ENCODE results near the gene PCDHB11. TPM values are rescaled to one million over a fixed set of nuclear protein-coding genes. Genes with fewer than 3 reads are reported as not detected.

PCDHB11 gene
- 0.34 and 0.85 TPM in 2 replicates for total RNA-seq

DNA sequence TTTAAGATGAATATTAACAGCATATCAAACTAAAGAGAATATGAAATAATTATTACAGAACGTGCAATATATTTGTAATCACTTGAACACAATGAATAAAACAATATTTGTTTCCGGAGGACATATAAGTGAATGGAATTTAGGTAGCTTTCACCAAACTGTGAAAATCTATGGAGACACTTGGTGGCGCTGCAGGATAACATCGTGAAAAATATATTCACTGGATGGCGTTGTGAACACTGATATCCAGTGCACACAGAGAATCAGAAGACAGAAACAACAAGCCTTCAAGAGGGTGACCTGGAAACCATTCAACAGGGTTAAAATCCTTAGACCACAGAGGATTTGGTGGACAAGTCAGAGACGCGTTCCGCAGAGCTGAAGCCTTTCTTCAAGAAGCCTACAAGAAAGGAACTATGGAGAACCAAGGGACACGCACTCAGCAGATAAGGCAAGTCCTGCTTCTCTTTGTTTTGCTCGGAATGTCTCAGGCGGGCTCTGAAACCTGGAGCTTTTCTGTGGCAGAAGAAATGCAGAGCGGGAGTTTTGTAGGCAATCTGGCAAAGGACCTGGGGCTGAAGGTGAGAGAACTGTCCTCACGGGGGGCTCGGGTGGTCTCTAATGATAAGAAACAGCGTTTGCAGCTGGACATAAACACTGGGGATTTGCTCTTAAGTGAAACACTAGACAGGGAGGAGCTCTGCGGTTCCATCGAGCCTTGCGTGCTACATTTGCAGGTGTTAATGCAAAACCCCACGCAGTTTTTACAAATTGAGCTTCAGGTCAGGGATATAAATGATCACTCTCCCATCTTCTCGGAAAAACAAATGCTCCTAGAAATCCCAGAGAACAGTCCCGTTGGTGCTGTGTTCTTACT, at the start of gene PCDHB11:
Gene PCDHB11, plus strand, starts transcription at position 269 of the 877 bp plus-strand sequence. Its CDS starts 148 bp downstream, at position 417.

DNA sequence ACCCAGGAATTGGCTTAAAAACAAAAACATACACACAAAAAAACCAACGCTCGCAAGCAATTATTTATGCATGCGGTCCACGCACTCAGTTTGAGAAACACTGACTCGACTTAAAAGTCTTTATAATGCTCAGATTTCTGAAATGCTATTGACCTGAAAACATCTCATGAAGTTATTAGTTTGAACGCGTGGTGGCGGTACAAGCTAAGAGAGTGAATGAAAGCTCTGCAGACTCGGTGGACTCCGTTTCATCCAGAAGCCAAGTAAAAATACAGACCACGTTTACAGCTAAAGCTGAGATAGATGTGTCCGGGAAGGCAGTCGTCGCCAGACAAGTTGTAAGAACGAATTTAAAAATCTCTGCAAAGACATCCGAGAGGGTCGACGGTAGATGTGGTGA, 49.6 kb upstream of the PCDHB11 start, which contains the start of gene PCDHB6:
Gene PCDHB6, plus strand, starts transcription at position 246 of the 400 bp plus-strand sequence. CDS start 201 bp downstream, outside the sequence.

DNA sequence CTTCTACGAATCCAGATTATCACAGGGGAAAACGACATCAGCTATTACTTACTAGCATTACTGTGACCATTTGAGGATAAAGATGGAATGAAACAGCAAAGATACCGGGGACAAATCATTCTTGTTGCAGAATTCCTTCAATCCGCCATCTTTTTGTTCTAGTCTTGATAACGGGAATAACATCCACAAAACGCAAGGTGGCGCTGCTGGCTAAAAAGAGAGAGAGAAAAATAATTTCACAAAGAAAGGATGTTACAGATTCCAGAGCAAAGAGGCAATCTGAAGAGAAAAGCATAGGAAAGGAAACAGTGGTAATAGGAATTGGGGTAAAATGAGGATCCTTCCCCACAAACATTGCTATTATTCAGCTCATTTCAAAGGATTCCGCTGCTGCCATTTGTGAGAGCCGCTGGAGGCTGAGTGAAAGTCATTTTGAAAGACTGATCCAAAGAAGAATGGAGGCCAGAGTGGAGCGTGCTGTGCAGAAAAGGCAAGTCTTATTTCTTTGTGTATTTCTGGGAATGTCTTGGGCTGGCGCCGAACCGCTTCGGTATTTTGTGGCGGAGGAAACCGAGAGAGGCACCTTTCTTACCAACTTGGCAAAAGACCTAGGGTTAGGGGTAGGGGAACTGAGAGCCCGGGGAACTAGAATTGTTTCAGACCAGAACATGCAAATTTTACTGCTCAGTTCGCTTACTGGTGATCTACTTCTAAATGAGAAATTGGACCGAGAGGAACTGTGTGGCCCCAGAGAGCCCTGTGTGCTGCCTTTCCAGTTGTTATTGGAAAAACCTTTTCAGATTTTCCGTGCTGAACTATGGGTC, 26.8 kb upstream of the PCDHB11 start, which contains the start of gene PCDHB7:
Gene PCDHB7, plus strand, starts transcription at position 264 of the 824 bp plus-strand sequence. Its CDS starts 192 bp downstream, at position 456.

DNA sequence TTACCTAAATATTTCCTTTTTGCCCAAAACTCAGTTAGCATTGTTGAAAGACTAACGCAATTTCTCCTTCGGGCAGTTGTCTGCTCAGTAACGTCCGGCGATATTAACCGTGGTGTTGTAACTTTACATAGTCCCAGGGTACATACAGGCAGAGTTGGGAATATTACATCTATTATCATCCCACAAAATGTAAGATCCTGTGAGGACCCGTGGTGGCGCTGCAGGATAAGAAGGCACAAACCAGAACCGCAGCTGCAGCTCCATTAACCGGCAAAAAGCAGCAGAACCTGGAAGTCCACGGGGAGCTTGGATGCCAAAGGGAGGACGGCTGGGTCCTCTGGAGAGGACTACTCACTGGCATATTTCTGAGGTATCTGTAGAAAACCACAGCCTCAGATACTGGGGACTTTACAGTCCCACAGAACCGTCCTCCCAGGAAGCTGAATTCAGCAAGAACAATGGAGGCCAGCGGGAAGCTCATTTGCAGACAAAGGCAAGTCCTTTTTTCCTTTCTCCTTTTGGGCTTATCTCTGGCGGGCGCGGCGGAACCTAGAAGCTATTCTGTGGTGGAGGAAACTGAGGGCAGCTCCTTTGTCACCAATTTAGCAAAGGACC, 21.7 kb upstream of the PCDHB11 start, which contains the start of gene PCDHB8:
Gene PCDHB8, plus strand, starts transcription at position 214 of the 615 bp plus-strand sequence. Its CDS starts 245 bp downstream, at position 459.

DNA sequence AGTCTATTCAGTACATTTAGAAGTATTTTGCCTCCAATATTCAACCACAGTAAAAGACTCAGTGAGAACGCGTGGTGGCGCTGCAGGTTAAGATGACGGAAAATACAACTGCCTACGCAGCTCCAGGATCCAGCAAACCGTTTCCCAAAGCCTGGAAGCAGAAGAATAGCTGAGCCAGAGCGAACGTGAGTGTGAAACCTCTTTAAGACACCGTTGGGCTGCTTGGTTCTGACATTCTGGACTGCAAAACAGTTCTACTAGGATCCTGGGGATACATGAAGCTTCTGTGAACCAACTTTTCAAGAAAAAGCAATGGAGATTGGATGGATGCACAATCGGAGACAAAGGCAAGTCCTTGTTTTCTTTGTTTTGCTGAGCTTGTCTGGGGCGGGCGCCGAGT, 17.2 kb upstream of the PCDHB11 start, which contains the start of gene PCDHB16:
Gene PCDHB16, plus strand, starts transcription at position 140 of the 400 bp plus-strand sequence. Its CDS starts 173 bp downstream, at position 313.

DNA sequence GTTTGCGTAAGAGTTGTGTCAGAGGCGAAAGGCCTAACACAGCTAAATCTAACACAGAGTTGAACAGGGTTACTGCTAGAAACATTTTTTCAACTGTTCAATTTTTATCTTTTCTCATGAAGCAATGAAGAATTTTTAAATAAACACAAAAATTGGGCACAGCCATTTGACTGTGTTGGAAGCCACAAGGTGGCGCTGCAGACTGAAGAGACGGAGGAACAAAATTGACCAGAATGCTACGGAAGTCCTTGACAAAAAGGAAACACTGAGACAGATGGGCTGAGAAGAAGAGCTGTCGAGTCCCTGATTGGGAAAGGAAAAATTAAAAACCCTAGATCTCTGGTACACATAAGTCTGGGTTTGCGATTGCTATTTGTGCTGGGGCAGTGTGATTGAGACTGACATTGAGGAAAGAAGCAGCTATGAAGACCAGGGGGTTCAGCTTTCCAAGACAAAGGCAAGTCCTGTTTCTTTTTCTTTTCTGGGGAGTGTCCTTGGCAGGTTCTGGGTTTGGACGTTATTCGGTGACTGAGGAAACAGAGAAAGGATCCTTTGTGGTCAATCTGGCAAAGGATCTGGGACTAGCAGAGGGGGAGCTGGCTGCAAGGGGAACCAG, 12.4 kb upstream of the PCDHB11 start, which contains the start of gene PCDHB9:
Gene PCDHB9, plus strand, starts transcription at position 265 of the 616 bp plus-strand sequence. Its CDS starts 158 bp downstream, at position 423.

DNA sequence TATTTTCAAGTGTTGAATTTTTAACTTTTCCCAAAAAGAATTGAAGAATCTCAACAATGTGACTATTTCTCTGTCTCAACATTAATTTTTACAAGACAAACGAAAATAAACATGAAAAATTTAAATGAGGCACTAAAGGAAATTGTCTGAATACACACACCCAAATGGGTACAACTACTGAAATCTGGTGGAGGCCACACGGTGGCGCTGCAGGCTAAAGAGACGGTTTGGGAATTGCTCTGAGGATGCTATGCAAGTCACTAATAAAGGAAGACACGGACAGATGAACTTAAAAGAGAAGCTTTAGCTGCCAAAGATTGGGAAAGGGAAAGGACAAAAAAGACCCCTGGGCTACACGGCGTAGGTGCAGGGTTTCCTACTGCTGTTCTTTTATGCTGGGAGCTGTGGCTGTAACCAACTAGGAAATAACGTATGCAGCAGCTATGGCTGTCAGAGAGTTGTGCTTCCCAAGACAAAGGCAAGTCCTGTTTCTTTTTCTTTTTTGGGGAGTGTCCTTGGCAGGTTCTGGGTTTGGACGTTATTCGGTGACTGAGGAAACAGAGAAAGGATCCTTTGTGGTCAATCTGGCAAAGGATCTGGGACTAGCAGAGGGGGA, 7.2 kb upstream of the PCDHB11 start, which contains the start of gene PCDHB10:
Gene PCDHB10, plus strand, starts transcription at position 244 of the 616 bp plus-strand sequence. Its CDS starts 200 bp downstream, at position 444.

DNA sequence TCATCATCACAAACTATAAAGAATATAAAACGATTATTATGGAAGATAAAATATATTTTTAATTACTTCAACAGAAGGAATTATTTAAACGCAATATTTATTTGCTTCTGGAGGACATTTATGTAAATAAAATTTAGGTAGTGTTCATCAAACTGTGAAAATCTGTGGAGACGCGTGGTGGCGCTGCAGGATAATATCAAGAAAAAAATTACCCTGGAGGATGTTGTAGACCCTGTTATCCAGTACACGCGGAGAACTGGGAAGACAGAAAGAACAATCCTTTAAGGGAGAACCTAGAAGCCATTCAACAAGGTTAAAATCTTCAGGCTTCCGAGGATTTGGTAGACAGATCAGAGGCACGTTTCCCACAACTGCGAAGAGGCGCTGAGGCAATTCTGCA, 9.1 kb downstream of the PCDHB11 start, which contains the start of gene PCDHB12:
Gene PCDHB12, plus strand, starts transcription at position 242 of the 400 bp plus-strand sequence. CDS start 189 bp downstream, outside the sequence.

DNA sequence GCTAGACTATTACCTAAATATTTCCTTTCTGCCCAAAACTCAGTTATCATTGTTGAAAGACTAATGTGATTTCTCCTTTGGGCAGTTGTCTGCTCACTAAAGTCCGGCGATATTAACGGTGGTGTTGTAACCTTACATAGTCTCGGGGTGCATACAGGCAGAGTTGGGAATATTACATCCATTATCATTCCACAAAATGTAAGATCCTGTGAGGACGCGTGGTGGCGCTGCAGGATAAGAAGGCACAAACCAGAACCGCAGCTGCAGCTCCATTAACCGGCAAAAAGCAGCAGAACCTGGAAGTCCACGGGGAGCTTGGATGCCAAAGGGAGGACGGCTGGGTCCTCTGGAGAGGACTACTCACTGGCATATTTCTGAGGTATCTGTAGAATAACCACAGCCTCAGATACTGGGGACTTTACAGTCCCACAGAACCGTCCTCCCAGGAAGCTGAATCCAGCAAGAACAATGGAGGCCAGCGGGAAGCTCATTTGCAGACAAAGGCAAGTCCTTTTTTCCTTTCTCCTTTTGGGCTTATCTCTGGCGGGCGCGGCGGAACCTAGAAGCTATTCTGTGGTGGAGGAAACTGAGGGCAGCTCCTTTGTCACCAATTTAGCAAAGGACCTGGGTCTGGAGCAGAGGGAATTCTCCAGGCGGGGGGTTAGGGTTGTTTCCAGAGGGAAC, 14.4 kb downstream of the PCDHB11 start, which contains the start of gene PCDHB13:
Gene PCDHB13, plus strand, starts transcription at position 264 of the 684 bp plus-strand sequence. Its CDS starts 205 bp downstream, at position 469.

DNA sequence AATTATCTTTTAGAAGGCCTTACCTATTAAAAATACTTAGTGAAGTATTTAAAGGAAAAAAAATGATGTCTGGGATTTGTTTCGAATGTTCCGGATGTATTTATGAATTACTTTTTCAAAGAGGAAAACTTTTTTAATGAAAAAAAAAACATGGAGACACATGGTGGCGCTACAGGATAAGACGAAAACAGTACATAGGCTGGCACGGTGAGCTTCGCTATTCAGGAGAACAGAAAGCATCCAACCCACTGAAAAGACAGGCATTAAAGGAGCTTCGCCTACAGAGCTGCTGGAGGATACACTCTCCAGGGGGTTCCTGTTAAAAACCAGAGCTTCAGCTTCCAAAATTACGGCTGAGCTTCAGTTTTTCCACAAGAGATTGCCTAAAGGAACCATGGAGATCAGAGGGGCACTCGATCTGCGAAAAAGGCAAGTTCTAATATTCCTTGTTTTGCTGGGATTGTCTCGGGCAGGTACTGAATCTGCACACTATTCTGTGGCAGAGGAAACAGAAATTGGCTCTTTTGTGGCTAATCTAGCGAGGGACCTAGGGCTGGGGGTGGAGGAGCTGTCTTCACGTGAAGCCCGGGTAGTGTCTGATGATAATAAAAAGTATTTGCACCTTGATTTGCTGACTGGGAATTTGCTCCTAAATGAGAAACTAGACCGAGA, 23.8 kb downstream of the PCDHB11 start, which contains the start of gene PCDHB14:
Gene PCDHB14, plus strand, starts transcription at position 232 of the 672 bp plus-strand sequence. Its CDS starts 163 bp downstream, at position 395.

DNA sequence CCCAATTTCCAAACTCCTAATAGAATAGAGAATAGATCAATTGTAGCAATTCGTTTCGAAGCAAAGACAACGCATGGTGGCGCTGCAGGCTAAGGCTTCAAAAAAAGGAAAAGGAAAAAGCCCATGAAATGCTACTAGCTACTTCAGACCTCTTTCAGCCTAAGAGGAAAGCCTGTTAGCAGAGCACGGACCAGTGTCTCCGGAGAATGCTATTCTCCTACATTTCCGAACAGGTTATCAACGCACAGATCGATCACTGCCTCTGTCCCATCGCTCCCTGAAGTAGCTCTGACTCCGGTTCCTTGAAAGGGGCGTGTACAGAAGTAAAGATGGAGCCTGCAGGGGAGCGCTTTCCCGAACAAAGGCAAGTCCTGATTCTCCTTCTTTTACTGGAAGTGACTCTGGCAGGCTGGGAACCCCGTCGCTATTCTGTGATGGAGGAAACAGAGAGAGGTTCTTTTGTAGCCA, 45.9 kb downstream of the PCDHB11 start, which contains the start of gene PCDHB15:
Gene PCDHB15, plus strand, starts transcription at position 146 of the 468 bp plus-strand sequence. Its CDS starts 184 bp downstream, at position 330.

Other genes with a start within 250 kb of the PCDHB11 start
- 16.7 and 25.5 TPM in 2 replicates for gene PCDHAC2, start 233.2 kb upstream of the PCDHB11 start, total RNA-seq
- not detected in 2 replicates for gene PCDHB1, start 148.3 kb upstream of the PCDHB11 start, total RNA-seq
- 0.34 and 4.1 TPM in 2 replicates for gene PCDHB2, start 105.0 kb upstream of the PCDHB11 start, total RNA-seq
- under 0.01 and 0.57 TPM in 2 replicates for gene PCDHB3, start 99.2 kb upstream of the PCDHB11 start, total RNA-seq
- under 0.01 and 0.21 TPM in 2 replicates for gene PCDHB4, start 77.8 kb upstream of the PCDHB11 start, total RNA-seq
- gene PCDHB5, start 64.4 kb upstream of the PCDHB11 start, total RNA-seq = 0.34 and 1.00 TPM in 2 replicates
- gene PCDHB6, start 49.6 kb upstream of the PCDHB11 start, total RNA-seq = 0.21 TPM in 1 of 2 replicates, not detected in the other
- gene PCDHB7, start 27.0 kb upstream of the PCDHB11 start, total RNA-seq = 0.07 TPM in 1 of 2 replicates, not detected in the other
- 0.57 TPM in 1 of 2 replicates, not detected in the other for gene PCDHB8, start 21.8 kb upstream of the PCDHB11 start, total RNA-seq
- 0.07 TPM in 1 of 2 replicates, not detected in the other for gene PCDHB16, start 17.2 kb upstream of the PCDHB11 start, total RNA-seq
- gene PCDHB9, start 12.5 kb upstream of the PCDHB11 start, total RNA-seq = under 0.01 and 0.14 TPM in 2 replicates
- gene PCDHB10, start 7.3 kb upstream of the PCDHB11 start, total RNA-seq = under 0.01 and 0.57 TPM in 2 replicates
- gene PCDHB12, start 9.1 kb downstream of the PCDHB11 start, total RNA-seq = under 0.01 and 0.28 TPM in 2 replicates
- under 0.01 and 0.64 TPM in 2 replicates for gene PCDHB13, start 14.3 kb downstream of the PCDHB11 start, total RNA-seq
- 0.34 and 1.7 TPM in 2 replicates for gene PCDHB14, start 23.7 kb downstream of the PCDHB11 start, total RNA-seq
- gene PCDHB15, start 45.8 kb downstream of the PCDHB11 start, total RNA-seq = 0.34 and 0.50 TPM in 2 replicates
- 0.14 TPM in 1 of 2 replicates, not detected in the other for gene SLC25A2, start 104.4 kb downstream of the PCDHB11 start, total RNA-seq
- gene TAF7, start 121.2 kb downstream of the PCDHB11 start, total RNA-seq = 84.6 and 94.3 TPM in 2 replicates
- under 0.01 and 0.43 TPM in 2 replicates for gene PCDHGA1, start 130.9 kb downstream of the PCDHB11 start, total RNA-seq
- 0.34 and 1.00 TPM in 2 replicates for gene PCDHGA2, start 139.1 kb downstream of the PCDHB11 start, total RNA-seq
- under 0.01 and 0.36 TPM in 2 replicates for gene PCDHGA3, start 144.2 kb downstream of the PCDHB11 start, total RNA-seq
- gene PCDHGB1, start 150.5 kb downstream of the PCDHB11 start, total RNA-seq = 0.34 and 1.6 TPM in 2 replicates
- gene PCDHGA4, start 155.4 kb downstream of the PCDHB11 start, total RNA-seq = under 0.01 and 1.8 TPM in 2 replicates
- gene PCDHGB2, start 160.4 kb downstream of the PCDHB11 start, total RNA-seq = under 0.01 and 1.7 TPM in 2 replicates
- gene PCDHGA5, start 164.5 kb downstream of the PCDHB11 start, total RNA-seq = under 0.01 and 0.64 TPM in 2 replicates
- gene PCDHGB3, start 170.6 kb downstream of the PCDHB11 start, total RNA-seq = 0.34 and 2.1 TPM in 2 replicates
- under 0.01 and 1.1 TPM in 2 replicates for gene PCDHGA6, start 174.3 kb downstream of the PCDHB11 start, total RNA-seq
- under 0.01 and 1.8 TPM in 2 replicates for gene PCDHGA7, start 183.1 kb downstream of the PCDHB11 start, total RNA-seq
- gene PCDHGB4, start 188.1 kb downstream of the PCDHB11 start, total RNA-seq = 3.1 and 8.0 TPM in 2 replicates
- 0.34 and 1.3 TPM in 2 replicates for gene PCDHGA8, start 193.0 kb downstream of the PCDHB11 start, total RNA-seq
- 4.8 and 14.0 TPM in 2 replicates for gene PCDHGB5, start 198.3 kb downstream of the PCDHB11 start, total RNA-seq
- 0.34 and 3.8 TPM in 2 replicates for gene PCDHGA9, start 203.2 kb downstream of the PCDHB11 start, total RNA-seq
- 0.68 and 4.0 TPM in 2 replicates for gene PCDHGB6, start 208.4 kb downstream of the PCDHB11 start, total RNA-seq
- gene PCDHGA10, start 213.4 kb downstream of the PCDHB11 start, total RNA-seq = 1.7 and 7.5 TPM in 2 replicates
- 1.4 and 9.3 TPM in 2 replicates for gene PCDHGB7, start 218.1 kb downstream of the PCDHB11 start, total RNA-seq
- 2.1 and 5.3 TPM in 2 replicates for gene PCDHGA11, start 221.4 kb downstream of the PCDHB11 start, total RNA-seq
- 0.68 and 2.2 TPM in 2 replicates for gene PCDHGA12, start 230.9 kb downstream of the PCDHB11 start, total RNA-seq

Measured in nasal cavity respiratory epithelium epithelial cell of viscerocranial mucosa (primary cell).